ENCODE measurements around the gene ELF2. TPM values are rescaled to one million over a fixed set of nuclear protein-coding genes. Genes with fewer than 3 reads are reported as not detected.

ELF2 gene
- 100 to 1,000 TPM in 2 of 3 donors, 10 to 100 TPM in 1; 93.7 to 115 (median 114) TPM for total RNA-seq
- total RNA-seq (2013) = 91.1 TPM

GRCh38 chr4:139177049-139177868 is at the start of gene ELF2:
TSS of gene ELF2 (minus strand) at chr4:139177218. CDS start at chr4:139137701, 39,517 bp downstream.
- DNase-seq (peak; percentile 80 to 88), ATAC-seq (peak; percentile 67 to 85 (median 69))
- Mint-ChIP-seq H3K27me3 (ENCODE audit: low read depth in 2 of 2) (no peaks in the 10 kb centered on the region), H3K36me3 (no peaks in the 10 kb centered on the region), H3K4me3 (peak within 1 kb of the TSS; percentile 94), H3K27ac (peak within 1 kb of the TSS; percentile 89 to 93), H3K9me3 (no peaks in the 10 kb centered on the region), H3K4me1 (peaks cover 17 to 20% of the 10 kb centered on the region in 2 donors)
- H3K27me3 ChIP-seq (ENCODE audit: control insufficient read depth, insufficient read depth, low read length) = no peaks in the 10 kb centered on the region
- H3K4me3 ChIP-seq (ENCODE audit: low read length) = peak within 1 kb of the TSS; percentile 64
- intact Hi-C loops (cut with micrococcal nuclease) = loop anchor here (2.0 to 5.0 kb wide), 6 partner anchors 95 to 350 kb away; partner anchors contain the start of genes NAA15 and NOCT
- peaks cover 15% of the 10 kb centered on the region for H3K4me1 ChIP-seq (ENCODE audit: control insufficient read depth, insufficient read depth, low read length)
- H3K27ac ChIP-seq (ENCODE audit: low read length) = peak within 1 kb of the TSS; percentile 91
- TF ChIP-seq, protein P1, sequence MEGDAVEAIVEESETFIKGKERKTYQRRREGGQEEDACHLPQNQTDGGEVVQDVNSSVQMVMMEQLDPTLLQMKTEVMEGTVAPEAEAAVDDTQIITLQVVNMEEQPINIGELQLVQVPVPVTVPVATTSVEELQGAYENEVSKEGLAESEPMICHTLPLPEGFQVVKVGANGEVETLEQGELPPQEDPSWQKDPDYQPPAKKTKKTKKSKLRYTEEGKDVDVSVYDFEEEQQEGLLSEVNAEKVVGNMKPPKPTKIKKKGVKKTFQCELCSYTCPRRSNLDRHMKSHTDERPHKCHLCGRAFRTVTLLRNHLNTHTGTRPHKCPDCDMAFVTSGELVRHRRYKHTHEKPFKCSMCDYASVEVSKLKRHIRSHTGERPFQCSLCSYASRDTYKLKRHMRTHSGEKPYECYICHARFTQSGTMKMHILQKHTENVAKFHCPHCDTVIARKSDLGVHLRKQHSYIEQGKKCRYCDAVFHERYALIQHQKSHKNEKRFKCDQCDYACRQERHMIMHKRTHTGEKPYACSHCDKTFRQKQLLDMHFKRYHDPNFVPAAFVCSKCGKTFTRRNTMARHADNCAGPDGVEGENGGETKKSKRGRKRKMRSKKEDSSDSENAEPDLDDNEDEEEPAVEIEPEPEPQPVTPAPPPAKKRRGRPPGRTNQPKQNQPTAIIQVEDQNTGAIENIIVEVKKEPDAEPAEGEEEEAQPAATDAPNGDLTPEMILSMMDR (IDR thresholded peaks at IDR 0.05) = no peak
- WGBS (ENCODE audit: insufficient coverage) = under 1% methylated on average over 67 of the region's 83 CpGs
- no peaks in the 10 kb centered on the region for H3K36me3 ChIP-seq (ENCODE audit: control insufficient read depth, insufficient read depth, low read length)
- no peaks in the 10 kb centered on the region for H3K9me3 ChIP-seq (ENCODE audit: control insufficient read depth, insufficient read depth, low read length)

GRCh38 chr4:139223682-139224317 is 46.8 kb upstream of the ELF2 start:
- Histone ChIP-seq H3K36me3 (ENCODE audit: control insufficient read depth, insufficient read depth, low read length) (no peaks in the 10 kb centered on the region), H3K9me3 (ENCODE audit: control insufficient read depth, insufficient read depth, low read length) (no peaks in the 10 kb centered on the region), H3K27ac (ENCODE audit: low read length) (no peak overlapping the region), H3K27me3 (ENCODE audit: control insufficient read depth, insufficient read depth, low read length) (no peaks in the 10 kb centered on the region), H3K4me3 (ENCODE audit: low read length) (no peak overlapping the region), H3K4me1 (ENCODE audit: control insufficient read depth, insufficient read depth, low read length) (peaks cover 2% of the 10 kb centered on the region)
- H3K27me3 Mint-ChIP-seq (ENCODE audit: low read depth in 2 of 2) = no peaks in the 10 kb centered on the region
- ATAC-seq = no peak
- no peak for DNase-seq
- H3K9me3 Mint-ChIP-seq = no peaks in the 10 kb centered on the region
- peaks cover 0 to 5% of the 10 kb centered on the region in 2 donors for H3K4me1 Mint-ChIP-seq
- no peak overlapping the region for H3K27ac Mint-ChIP-seq
- TF ChIP-seq, protein P1 (IDR thresholded peaks at IDR 0.05) = no peak
- H3K36me3 Mint-ChIP-seq = no peaks in the 10 kb centered on the region
- intact Hi-C loops (cut with micrococcal nuclease) = loop anchor here (10.0 kb wide), 1 partner anchor 431 kb away; no protein-coding TSS in a partner anchor
- WGBS (ENCODE audit: insufficient coverage) = 100% methylated on average over 1 of the region's 2 CpGs
- no peak overlapping the region for H3K4me3 Mint-ChIP-seq

DNA sequence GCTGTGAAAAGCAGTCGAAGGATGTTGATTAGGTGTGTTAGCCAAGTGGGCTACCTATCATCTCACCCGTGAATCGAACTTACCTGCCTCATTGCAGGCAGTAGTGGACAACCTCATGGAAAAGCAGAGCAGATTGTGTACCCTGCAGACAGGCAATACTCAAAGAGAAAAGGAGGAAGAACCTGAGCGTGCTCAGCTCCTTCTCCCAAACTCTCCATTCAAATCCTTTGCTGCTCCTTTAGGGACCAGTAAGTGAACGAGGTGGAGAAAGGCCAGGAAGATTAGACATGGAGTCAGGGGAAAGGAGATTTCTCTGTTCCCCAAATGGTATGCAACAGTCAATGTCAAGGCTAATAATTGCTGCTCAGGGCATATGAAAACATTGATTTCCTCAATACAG is 45.2 kb upstream of the ELF2 start:
- no peak overlapping the region for H3K4me3 Mint-ChIP-seq
- H3K36me3 ChIP-seq (ENCODE audit: control insufficient read depth, insufficient read depth, low read length) = no peaks in the 10 kb centered on the region
- DNase-seq (no peak), ATAC-seq (no peak)
- H3K27ac Mint-ChIP-seq = no peak overlapping the region
- H3K9me3 ChIP-seq (ENCODE audit: control insufficient read depth, insufficient read depth, low read length) = no peaks in the 10 kb centered on the region
- 91% methylated on average over 3 of the region's 5 CpGs for whole genome bisulfite sequencing (ENCODE audit: insufficient coverage)
- intact Hi-C loops (cut with micrococcal nuclease) = loop anchor here (10.0 kb wide), 1 partner anchor 433 kb away; no protein-coding TSS in a partner anchor
- no peak overlapping the region for H3K27ac ChIP-seq (ENCODE audit: low read length)
- no peaks in the 10 kb centered on the region for H3K36me3 Mint-ChIP-seq
- no peaks in the 10 kb centered on the region for H3K27me3 Mint-ChIP-seq (ENCODE audit: low read depth in 2 of 2)
- TF ChIP-seq, protein P1 (IDR thresholded peaks at IDR 0.05) = no peak
- peaks cover 2% of the 10 kb centered on the region for H3K4me1 ChIP-seq (ENCODE audit: control insufficient read depth, insufficient read depth, low read length)
- H3K4me1 Mint-ChIP-seq = peaks cover 0 to 5% of the 10 kb centered on the region in 2 donors
- H3K27me3 ChIP-seq (ENCODE audit: control insufficient read depth, insufficient read depth, low read length) = no peaks in the 10 kb centered on the region
- no peak overlapping the region for H3K4me3 ChIP-seq (ENCODE audit: low read length)
- H3K9me3 Mint-ChIP-seq = no peaks in the 10 kb centered on the region

Data from natural killer cell (primary cell).